AG04450 (cell line): ENCODE measurements around the gene CDYL2. TPM values are rescaled to one million over a fixed set of nuclear protein-coding genes. Genes with fewer than 3 reads are reported as not detected.

Experiments
- CTCF ChIA-PET: fragments of 300-600, 350-600 bp; formaldehyde crosslinking; extraction: SDS; loops from one replicate; lab custom pipeline; 2022; ENCODE audit warnings: antibody characterized with exemption, inconsistent platforms; lab: Charles Lee
- POLR2A ChIA-PET: fragments of 350-600 bp; formaldehyde crosslinking; extraction: SDS; loops from one replicate; lab custom pipeline; 2021; ENCODE audit warnings: antibody characterized with exemption, inconsistent platforms; lab: Yijun Ruan, JAX
- DNase-seq: peaks from one replicate; pipeline ENCODE4 v3.0.0-alpha.2; 2011; ENCODE audit warnings: low read depth, low spot score
- H3K27ac ChIP-seq: one replicate; pipeline ENCODE4 v1.5.1; 2012; ENCODE audit warnings: low read depth, low read length, control low read depth
- H3K27me3 ChIP-seq: one replicate; pipeline ENCODE4 v1.6.0; 2012; ENCODE audit warnings: low read length; ENCODE audit not compliant: control insufficient read depth, insufficient read depth
- H3K4me3 ChIP-seq: 2 replicates; pipeline ENCODE4 v1.5.1; 2011; ENCODE audit warnings: mild to moderate bottlenecking, low read depth, low read length, control low read depth
- H3K9me3 ChIP-seq: 2 replicates; pipeline ENCODE4 v1.5.1; 2012; ENCODE audit warnings: low read length; ENCODE audit not compliant: control insufficient read depth, insufficient read depth
- CTCF ChIP-seq: IDR thresholded peaks from 2 replicates; pipeline ENCODE4 v1.5.1; 2011; ENCODE audit warnings: low read depth, low read length, control low read depth, inconsistent platforms
- polyA plus RNA-seq: library from polyadenylated mRNA; depleted of rRNA; stranded (reverse); fragments of >200 nt; gene quantifications from 2 replicates; pipeline ENCODE4 v1.2.3, GENCODE V29; 2011

CDYL2 gene
- polyA plus RNA-seq, 1 experiment, result 2.3 TPM

GRCh38 chr16:80804056-80804525 is 307 bp downstream of the CDYL2 start:
- ChIA-PET POLR2A (no interaction called here), CTCF (no interaction called here)
- peak overlapping the region; percentile 81 for H3K4me3 ChIP-seq
- H3K27ac ChIP-seq, result no peak overlapping the region
- no peaks in the 10 kb centered on the region for H3K27me3 ChIP-seq
- TF ChIP-seq CTCF, result no peak
- no peaks in the 10 kb centered on the region for H3K9me3 ChIP-seq
- peak; percentile 30 for DNase-seq

- Histone ChIP-seq H3K4me3 (peak overlapping the region; percentile 68), H3K27me3 (no peaks in the 10 kb centered on the region), H3K27ac (no peak overlapping the region), H3K9me3 (no peaks in the 10 kb centered on the region)
- ChIA-PET CTCF (interaction anchor here (0.6 to 2.4 kb wide), 2 partner anchors 21 to 205 kb away, joined by 3 to 8 read pairs; no protein-coding TSS in a partner anchor), POLR2A (no interaction called here)
- no peak for DNase-seq
- peak; percentile 67 for TF ChIP-seq CTCF
Measured at GRCh38 chr16:80803339-80804055, 901 bp downstream of the CDYL2 start.

- Histone ChIP-seq H3K4me3 (peak overlapping the region; percentile 68), H3K9me3 (no peaks in the 10 kb centered on the region), H3K27me3 (no peaks in the 10 kb centered on the region), H3K27ac (no peak overlapping the region)
- no peak for TF ChIP-seq CTCF
- ChIA-PET POLR2A (no interaction called here), CTCF (interaction anchor here (2.4 kb wide), 1 partner anchor 22 kb away, joined by 8 read pairs; no protein-coding TSS in a partner anchor)
- DNase-seq, result no peak
Measured at GRCh38 chr16:80802902-80803301, 1.5 kb downstream of the CDYL2 start.

- no peak for DNase-seq
- H3K27ac ChIP-seq, result no peak overlapping the region
- no peak for TF ChIP-seq CTCF
- ChIA-PET POLR2A (no interaction called here), CTCF (interaction anchor here (2.4 kb wide), 1 partner anchor 23 kb away, joined by 8 read pairs; no protein-coding TSS in a partner anchor)
- no peaks in the 10 kb centered on the region for H3K9me3 ChIP-seq
- no peak overlapping the region for H3K4me3 ChIP-seq
- H3K27me3 ChIP-seq, result no peaks in the 10 kb centered on the region
Measured at GRCh38 chr16:80802138-80802537, 2.3 kb downstream of the CDYL2 start.

GRCh38 chr16:80794071-80794470 is 10.3 kb downstream of the CDYL2 start:
- H3K4me3 ChIP-seq, result no peak overlapping the region
- no peaks in the 10 kb centered on the region for H3K27me3 ChIP-seq
- ChIA-PET POLR2A (no interaction called here), CTCF (no interaction called here)
- no peaks in the 10 kb centered on the region for H3K9me3 ChIP-seq
- TF ChIP-seq CTCF, result no peak
- DNase-seq, result no peak
- no peak overlapping the region for H3K27ac ChIP-seq
